T-helper 2 cell (primary cell): ENCODE data around the gene CNNM2.

Source experiments
- DNase-seq, 5 experiments: peaks; one replicate each; pipeline versions ENCODE4 v3.0.0 to v3.0.0-alpha.2; 2012 to 2022

The CNNM2 gene

GRCh38 chr10:103077491-103078308 is 159.6 kb downstream of the CNNM2 start:
- DNase-seq, result no peak

- no peak for DNase-seq
Observed at GRCh38 chr10:103078309-103078615, 160.2 kb downstream of the CNNM2 start.

GRCh38 chr10:103078676-103079075 is 160.6 kb downstream of the CNNM2 start:
- no peak for DNase-seq

- DNase-seq, result no peak
Observed at GRCh38 chr10:103079100-103079499, 161.0 kb downstream of the CNNM2 start.

- no peak for DNase-seq
Observed at GRCh38 chr10:103079946-103080345, 161.9 kb downstream of the CNNM2 start.

GRCh38 chr10:103080891-103081581 is 162.9 kb downstream of the CNNM2 start:
- no peak for DNase-seq

- no peak for DNase-seq
Observed at GRCh38 chr10:103082683-103083082, 164.6 kb downstream of the CNNM2 start.

- DNase-seq, result no peak
Observed at GRCh38 chr10:103083266-103083976, 165.3 kb downstream of the CNNM2 start.

GRCh38 chr10:103083977-103084320 is 165.9 kb downstream of the CNNM2 start:
- DNase-seq, result no peak

- DNase-seq, result no peak
Observed at GRCh38 chr10:103086261-103086660, 168.2 kb downstream of the CNNM2 start.

- DNase-seq, result no peak
Observed at GRCh38 chr10:103086799-103087198, 168.7 kb downstream of the CNNM2 start.

- DNase-seq, result no peak
Observed at GRCh38 chr10:103089493-103089892, 171.4 kb downstream of the CNNM2 start.

- no peak for DNase-seq
Observed at GRCh38 chr10:103090911-103091310, 172.8 kb downstream of the CNNM2 start.

GRCh38 chr10:103095005-103095404 is 176.9 kb downstream of the CNNM2 start:
- no peak for DNase-seq

- DNase-seq, result no peak
Observed at GRCh38 chr10:103096130-103096529, 178.0 kb downstream of the CNNM2 start.

GRCh38 chr10:103098240-103098639 is 180.1 kb downstream of the CNNM2 start:
- no peak for DNase-seq

- DNase-seq, result no peak
Observed at GRCh38 chr10:103100620-103101019, 182.5 kb downstream of the CNNM2 start.

- no peak for DNase-seq
Observed at GRCh38 chr10:103102195-103102594, 184.1 kb downstream of the CNNM2 start.

GRCh38 chr10:103103989-103104388 is 185.9 kb downstream of the CNNM2 start:
- DNase-seq, result no peak

GRCh38 chr10:103104721-103105120 is 186.6 kb downstream of the CNNM2 start:
- DNase-seq, result no peak

GRCh38 chr10:103105462-103105861 is 187.4 kb downstream of the CNNM2 start:
- no peak for DNase-seq

- no peak for DNase-seq
Observed at GRCh38 chr10:103106539-103106938, 188.4 kb downstream of the CNNM2 start.

- DNase-seq, result no peak
Observed at GRCh38 chr10:103109821-103110220, 191.7 kb downstream of the CNNM2 start.

GRCh38 chr10:103110407-103110806 is 192.3 kb downstream of the CNNM2 start:
- no peak for DNase-seq
